GM19452 (cell line): ENCODE measurements around the gene DENND5A.
"Not testable (repeated sequence)": the region's sequence is repeated elsewhere in the genome, so short reads cannot be mapped to it uniquely, and the experiment has no call there.

ENCODE experiments used
- ATAC-seq: cut with Tn5 transposase; IDR thresholded peaks from one replicate; pipeline ENCODE4 v1.9.1; 2021; ENCODE audit not compliant: unreplicated experiment

Gene DENND5A

GRCh38 chr11:9178716-9179115 lies 86.4 kb downstream of the DENND5A start:
- ATAC-seq = no peak

GRCh38 chr11:9177438-9178091 lies 87.6 kb downstream of the DENND5A start:
- ATAC-seq = no peak

- no peak for ATAC-seq
These were observed 88.6 kb downstream of the DENND5A start for GRCh38 chr11:9176550-9176949.

- ATAC-seq = no peak
These were observed 89.0 kb downstream of the DENND5A start for GRCh38 chr11:9176136-9176535.

GRCh38 chr11:9172389-9172788 lies 92.8 kb downstream of the DENND5A start:
- no peak for ATAC-seq

- no peak for ATAC-seq
These were observed 94.7 kb downstream of the DENND5A start for GRCh38 chr11:9170450-9170849.

GRCh38 chr11:9169595-9170295 lies 95.4 kb downstream of the DENND5A start:
- ATAC-seq = no peak

- ATAC-seq = not testable (repeated sequence)
These were observed 103.2 kb downstream of the DENND5A start for GRCh38 chr11:9161991-9162390.

GRCh38 chr11:9160166-9160565 lies 105.0 kb downstream of the DENND5A start:
- ATAC-seq = no peak

- no peak for ATAC-seq
These were observed 106.2 kb downstream of the DENND5A start for GRCh38 chr11:9158898-9159391.

GRCh38 chr11:9155930-9156329 lies 109.2 kb downstream of the DENND5A start:
- ATAC-seq = no peak

GRCh38 chr11:9153651-9154050 lies 111.5 kb downstream of the DENND5A start:
- no peak for ATAC-seq

- no peak for ATAC-seq
These were observed 113.5 kb downstream of the DENND5A start for GRCh38 chr11:9151631-9152030.

- ATAC-seq = no peak
These were observed 114.2 kb downstream of the DENND5A start for GRCh38 chr11:9150926-9151325.

- ATAC-seq = no peak
These were observed 114.6 kb downstream of the DENND5A start for GRCh38 chr11:9150501-9150900.

GRCh38 chr11:9148727-9149126 lies 116.4 kb downstream of the DENND5A start:
- no peak for ATAC-seq

GRCh38 chr11:9148035-9148434 lies 117.1 kb downstream of the DENND5A start:
- ATAC-seq = no peak

GRCh38 chr11:9146477-9146876 lies 118.7 kb downstream of the DENND5A start:
- ATAC-seq = no peak

GRCh38 chr11:9145283-9145682 lies 119.9 kb downstream of the DENND5A start:
- ATAC-seq = no peak

- ATAC-seq = no peak
These were observed 120.3 kb downstream of the DENND5A start for GRCh38 chr11:9144828-9145227.

GRCh38 chr11:9143721-9144120 lies 121.4 kb downstream of the DENND5A start:
- no peak for ATAC-seq

GRCh38 chr11:9142732-9143131 lies 122.4 kb downstream of the DENND5A start:
- ATAC-seq = no peak

- no peak for ATAC-seq
These were observed 124.0 kb downstream of the DENND5A start for GRCh38 chr11:9141186-9141585.
